Mucosa of descending colon (tissue), 3 donors: Measurements from ENCODE around the gene UBD. TPM values are rescaled to one million over a fixed set of nuclear protein-coding genes. Genes with fewer than 3 reads are reported as not detected.

Experiments
- ATAC-seq: fragments of 200-7000 bp; cut with Tn5 transposase; one replicate; pipeline ENCODE4 v1.9.1; 2020; ENCODE audit warnings: mild to moderate bottlenecking, moderate library complexity
- DNase-seq, 3 donors: peaks; one replicate each; pipeline ENCODE4 v3.0.0-alpha.2; 2020
- H3K36me3 ChIP-seq: fragments of 200-600 bp; one replicate; pipeline ENCODE4 v1.8.0; 2021; ENCODE audit warnings: low read depth, mild to moderate bottlenecking
- H3K4me1 ChIP-seq: fragments of 200-600 bp; one replicate; pipeline ENCODE4 v1.8.0; 2021; ENCODE audit warnings: low read depth, mild to moderate bottlenecking
- H3K4me3 ChIP-seq: fragments of 200-600 bp; one replicate; pipeline ENCODE4 v1.8.0; 2021; ENCODE audit warnings: mild to moderate bottlenecking
- H3K9me3 ChIP-seq: fragments of 200-600 bp; one replicate; pipeline ENCODE4 v1.8.0; 2021; ENCODE audit warnings: mild to moderate bottlenecking
- intact Hi-C, 2 donors: fragments of 100-400 bp; cut with DNase I in 1 of 2; cut with micrococcal nuclease in 1 of 2; formaldehyde crosslinking; loops; one replicate each; pipeline versions ENCODE4 v1.11.0 to v1.11.1; 2022; cut with DNase I, micrococcal nuclease
- long read RNA-seq, 2 donors: library from polyadenylated mRNA; unstranded; transcript quantifications; one replicate each; pipeline ENCODE4 v2.0.0, GENCODE V29; 2019 to 2021
- total RNA-seq, 3 donors: library from RNA; stranded (reverse); fragmentation: NEBNext Ultra II Directional in 2 of 3; extraction: Animal tissue kit (Norgen Biotek cat#: 25700) in 2 of 3; gene quantifications; one replicate each; pipeline versions ENCODE4 v1.2.1 to v1.2.4, GENCODE V29; 2021 to 2023
- TF ChIP-seq, protein P1 (sequence below): fragments of 200-600 bp; IDR thresholded peaks from one replicate; pipeline ENCODE4 v1.8.0; 2022; ENCODE audit warnings: antibody characterized with exemption, mild to moderate bottlenecking
- donor health status: DM: no; HTN: no; CAD: no; lungs with moderate emphysema.
- donor health status: DM: no; HTN: no; CAD: no.
- donor health status: DM: no; HTN: yes; CAD: no.

Gene UBD
- 10 to 100 TPM in 1 of 3 donors, 1 to 10 TPM in 1, not detected in 1; 4.2 to 11.7 TPM for total RNA-seq
- long read RNA-seq, donor 1, transcript UBD-203 (2 exons, 1,087 nt), result major isoform, 7 of 7 reads
- long read RNA-seq, donor 1, partial matches to known transcripts, result 0 of 7 reads
- long read RNA-seq, donor 1, other reads (novel, unspliced or antisense), result 0 of 7 reads
- long read RNA-seq, donor 2, transcript UBD-203 (2 exons, 1,087 nt), result major isoform, 22 of 22 reads
- long read RNA-seq, donor 2, partial matches to known transcripts, result 0 of 22 reads
- long read RNA-seq, donor 2, other reads (novel, unspliced or antisense), result 0 of 22 reads

DNA sequence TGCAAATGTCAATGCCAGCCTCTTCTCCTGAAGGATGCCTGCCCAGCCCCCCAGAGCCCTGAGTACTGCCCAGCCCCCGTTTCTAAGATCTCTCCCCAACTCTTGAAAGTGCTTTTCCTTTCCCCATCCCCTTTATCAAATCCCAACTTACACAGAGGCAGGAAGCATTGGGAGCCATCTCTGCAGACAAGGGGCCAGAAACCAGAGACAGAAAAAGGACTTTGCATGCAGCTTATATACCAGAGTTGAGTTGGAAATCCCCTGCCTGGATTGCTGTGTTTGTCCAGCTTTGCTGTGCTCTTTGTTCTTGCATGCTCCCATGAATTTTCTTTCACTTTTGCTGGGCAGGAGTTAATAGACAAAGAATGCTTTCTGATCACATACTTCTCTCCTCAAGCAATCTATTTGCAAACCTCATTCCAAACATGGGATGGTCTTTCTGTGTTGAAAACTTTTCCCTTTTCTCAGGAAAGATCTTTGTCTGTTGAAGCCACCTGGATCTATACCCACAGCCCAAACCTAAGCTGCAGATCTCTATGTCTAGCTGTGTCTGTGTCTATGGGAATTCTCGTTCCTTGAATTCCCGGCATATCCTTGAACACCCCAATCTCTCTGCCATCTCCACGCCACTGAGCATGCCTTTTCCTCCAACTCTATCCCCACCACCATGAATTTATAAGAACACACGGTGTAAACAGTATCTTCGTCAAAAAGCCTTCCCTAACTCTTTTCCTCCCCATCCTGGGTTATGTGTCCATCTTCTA lies at the start of gene UBD:
Gene UBD, minus strand, starts transcription at position 209 of the 764 bp plus-strand sequence. Its CDS starts 31 bp downstream, at position 178.
- no peaks in the 10 kb centered on the region for H3K36me3 ChIP-seq
- no peak within 1 kb of the TSS for H3K4me3 ChIP-seq
- no peaks in the 10 kb centered on the region for H3K4me1 ChIP-seq
- TF ChIP-seq, protein P1, sequence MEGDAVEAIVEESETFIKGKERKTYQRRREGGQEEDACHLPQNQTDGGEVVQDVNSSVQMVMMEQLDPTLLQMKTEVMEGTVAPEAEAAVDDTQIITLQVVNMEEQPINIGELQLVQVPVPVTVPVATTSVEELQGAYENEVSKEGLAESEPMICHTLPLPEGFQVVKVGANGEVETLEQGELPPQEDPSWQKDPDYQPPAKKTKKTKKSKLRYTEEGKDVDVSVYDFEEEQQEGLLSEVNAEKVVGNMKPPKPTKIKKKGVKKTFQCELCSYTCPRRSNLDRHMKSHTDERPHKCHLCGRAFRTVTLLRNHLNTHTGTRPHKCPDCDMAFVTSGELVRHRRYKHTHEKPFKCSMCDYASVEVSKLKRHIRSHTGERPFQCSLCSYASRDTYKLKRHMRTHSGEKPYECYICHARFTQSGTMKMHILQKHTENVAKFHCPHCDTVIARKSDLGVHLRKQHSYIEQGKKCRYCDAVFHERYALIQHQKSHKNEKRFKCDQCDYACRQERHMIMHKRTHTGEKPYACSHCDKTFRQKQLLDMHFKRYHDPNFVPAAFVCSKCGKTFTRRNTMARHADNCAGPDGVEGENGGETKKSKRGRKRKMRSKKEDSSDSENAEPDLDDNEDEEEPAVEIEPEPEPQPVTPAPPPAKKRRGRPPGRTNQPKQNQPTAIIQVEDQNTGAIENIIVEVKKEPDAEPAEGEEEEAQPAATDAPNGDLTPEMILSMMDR, result no peak
- no peaks in the 10 kb centered on the region for H3K9me3 ChIP-seq
- no peak for ATAC-seq
- intact Hi-C loops, result no loop called here
- no peak for DNase-seq

DNA sequence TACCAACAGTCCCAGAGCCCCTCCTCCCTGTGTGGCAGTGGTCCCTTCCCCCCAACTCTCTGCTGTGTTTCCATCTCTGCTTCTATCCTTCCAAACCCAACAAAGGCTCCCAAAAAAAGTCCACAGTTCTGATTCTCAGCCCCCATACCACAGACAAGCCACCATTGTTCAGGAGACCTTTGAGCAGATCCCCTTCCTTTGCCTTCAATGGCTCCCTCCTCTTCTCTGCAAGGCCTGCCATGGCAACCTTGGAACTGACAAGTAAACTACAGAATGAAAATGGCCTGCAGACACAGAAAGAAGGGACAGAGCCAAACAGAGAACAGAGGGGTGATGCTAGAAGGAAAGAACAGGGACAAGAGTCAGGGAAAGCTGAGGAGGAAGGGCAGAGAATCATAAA lies 48.6 kb upstream of the UBD start:
- Histone ChIP-seq H3K9me3 (no peaks in the 10 kb centered on the region), H3K4me3 (no peak overlapping the region), H3K36me3 (no peaks in the 10 kb centered on the region), H3K4me1 (no peaks in the 10 kb centered on the region)
- intact Hi-C loops, result no loop called here
- DNase-seq (no peak), ATAC-seq (no peak)
- TF ChIP-seq, protein P1, result no peak

DNA sequence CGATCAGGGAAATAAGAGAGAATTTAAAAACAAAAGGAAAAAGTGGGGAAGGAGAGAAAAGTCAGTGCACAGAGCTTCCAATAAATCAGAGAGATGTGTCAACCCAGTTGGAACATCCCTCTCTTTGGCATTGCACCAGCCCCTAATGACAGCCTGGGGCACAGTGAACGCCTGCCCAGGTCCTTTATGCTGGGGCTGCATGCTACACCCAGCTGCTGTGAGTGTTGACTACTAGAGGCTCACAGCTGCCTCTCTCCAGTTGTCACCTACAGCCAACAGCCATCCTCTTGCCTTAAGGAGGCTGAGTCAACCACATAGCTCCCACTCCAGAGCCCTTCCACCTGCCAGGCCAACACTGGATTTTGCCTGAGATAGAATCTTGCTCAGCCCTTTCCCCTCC lies 44.4 kb upstream of the UBD start:
- intact Hi-C loops, result no loop called here
- no peak for DNase-seq
- Histone ChIP-seq H3K9me3 (no peaks in the 10 kb centered on the region), H3K36me3 (no peaks in the 10 kb centered on the region), H3K4me3 (no peak overlapping the region), H3K4me1 (no peaks in the 10 kb centered on the region)
- TF ChIP-seq, protein P1, result no peak
- no peak for ATAC-seq

DNA sequence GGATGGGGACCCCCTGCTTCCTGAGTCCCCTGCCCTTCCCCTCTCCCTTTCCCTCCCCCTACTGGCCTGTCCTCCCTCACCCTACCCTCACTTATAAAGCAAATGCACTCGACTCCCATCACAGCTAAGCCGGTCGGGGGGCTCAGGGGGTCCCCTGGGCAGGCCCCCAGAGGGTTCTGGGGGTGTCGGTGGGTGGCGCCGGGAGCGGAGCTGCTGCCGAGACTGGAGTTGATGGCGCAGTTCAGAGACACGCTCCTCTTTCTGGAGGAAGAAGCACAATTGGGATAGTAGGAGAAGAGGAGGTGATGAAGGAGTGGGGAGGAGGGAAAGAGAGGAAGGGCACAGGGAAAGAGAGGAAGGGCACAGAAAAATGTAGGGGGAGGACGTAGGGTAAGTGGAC lies 43.9 kb upstream of the UBD start:
- DNase-seq (no peak), ATAC-seq (no peak)
- Histone ChIP-seq H3K36me3 (no peaks in the 10 kb centered on the region), H3K4me3 (no peak overlapping the region), H3K4me1 (no peaks in the 10 kb centered on the region), H3K9me3 (no peaks in the 10 kb centered on the region)
- intact Hi-C loops, result no loop called here
- TF ChIP-seq, protein P1, result no peak

DNA sequence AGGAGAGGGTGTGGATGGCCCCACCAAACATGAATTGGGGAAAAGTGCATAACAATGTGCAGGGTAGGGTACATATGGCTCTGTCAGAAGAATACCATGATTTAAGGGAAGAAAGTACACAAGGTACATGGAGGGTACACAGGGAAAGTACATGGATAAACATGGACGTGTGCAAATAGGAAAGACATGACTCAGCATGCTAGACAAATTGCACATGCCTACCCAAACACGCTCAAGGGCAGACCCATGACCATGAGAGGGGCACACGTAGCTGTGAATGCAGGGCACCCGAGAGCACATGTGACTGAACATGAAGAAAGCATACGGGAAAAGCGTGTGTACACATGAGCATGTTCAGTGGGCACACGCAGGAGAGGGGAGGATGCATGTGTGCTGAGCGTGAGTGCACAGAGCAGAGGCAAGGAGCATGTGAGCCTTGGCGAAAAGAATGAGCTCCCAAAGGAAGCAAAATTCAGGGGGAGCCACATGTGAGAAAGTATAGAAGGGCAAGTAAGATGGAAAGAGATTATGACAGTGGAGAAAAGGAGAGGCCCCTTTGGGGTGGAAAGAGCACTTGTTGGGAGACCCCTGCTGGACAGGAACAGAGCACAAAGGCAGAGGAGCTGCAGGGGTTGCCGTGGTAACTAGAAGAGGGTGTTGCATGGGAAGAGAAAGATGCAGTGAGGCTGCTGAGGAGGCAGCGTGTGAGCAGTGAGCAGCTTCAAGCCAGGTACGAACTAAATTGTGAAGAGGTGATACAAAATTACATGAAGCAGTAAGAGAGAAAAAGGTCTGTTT lies 43.2 kb upstream of the UBD start:
- TF ChIP-seq, protein P1, result no peak
- H3K36me3 ChIP-seq, result no peaks in the 10 kb centered on the region
- intact Hi-C loops, result no loop called here

More for the DNA sequence above, 43.2 kb upstream of the UBD start:
- no peaks in the 10 kb centered on the region for H3K9me3 ChIP-seq
- DNase-seq (no peak), ATAC-seq (no peak)
- H3K4me3 ChIP-seq, result no peak overlapping the region
- no peaks in the 10 kb centered on the region for H3K4me1 ChIP-seq
